SK-N-MC (cell line): Measurements from ENCODE around the gene A3GALT2.

Experiments used
- EZH2 ChIP-seq: fragments of 200-600 bp; sonication (generic); IDR thresholded peaks from one replicate; pipeline ENCODE4 v1.6.1; 2017; ENCODE audit warnings: antibody characterized with exemption
- FOXP2 ChIP-seq: optimal IDR thresholded peaks from 2 replicates; pipeline ENCODE3; 2011; ENCODE audit warnings: mild to moderate bottlenecking, moderate library complexity; ENCODE audit not compliant: insufficient read depth; ENCODE audit errors: extremely low read length, control extremely low read depth
- POLR2AphosphoS5 ChIP-seq: IDR thresholded peaks from 2 replicates; pipeline ENCODE4 v1.6.1; 2012; ENCODE audit warnings: mild to moderate bottlenecking, low read depth, low read length, borderline replicate concordance

- TF ChIP-seq EZH2 (no peak), POLR2AphosphoS5 (no peak), FOXP2 (no peak)
Observed at GRCh38 chr1:33338048-33338439, 17.1 kb upstream of the A3GALT2 start.
